ENCODE measurements around the gene CACNA1A.
"Not testable (repeated sequence)": the region's sequence is repeated elsewhere in the genome, so short reads cannot be mapped to it uniquely, and the experiment has no call there.

Gene CACNA1A

GRCh38 chr19:13420780-13421179 is 85.5 kb downstream of the CACNA1A start:
- no peak for DNase-seq

- DNase-seq = no peak
Measured at GRCh38 chr19:13417054-13417453, 89.2 kb downstream of the CACNA1A start.

- DNase-seq = no peak
Measured at GRCh38 chr19:13411899-13412298, 94.4 kb downstream of the CACNA1A start.

DNA sequence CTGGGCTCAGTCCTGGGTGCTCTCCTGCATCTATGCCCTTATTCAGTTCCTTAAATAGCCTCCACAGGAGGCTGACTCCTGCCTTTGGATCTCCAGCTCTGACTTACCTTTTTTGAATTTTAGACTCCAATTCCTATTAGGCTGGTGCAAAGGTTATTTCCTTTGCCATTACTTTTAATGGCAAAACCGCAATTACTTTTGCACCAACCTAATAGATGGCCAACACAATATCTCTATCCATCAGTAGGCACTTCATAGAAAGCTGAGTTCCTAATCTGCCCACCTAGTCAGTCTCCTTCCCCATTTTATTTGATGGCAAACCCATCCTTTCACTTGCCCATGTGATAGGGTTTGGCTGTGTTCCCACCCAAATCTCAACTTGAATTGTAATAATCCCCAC is 95.3 kb downstream of the CACNA1A start:
- DNase-seq = no peak

- no peak for DNase-seq
Measured at GRCh38 chr19:13408889-13409518, 97.3 kb downstream of the CACNA1A start.

DNA sequence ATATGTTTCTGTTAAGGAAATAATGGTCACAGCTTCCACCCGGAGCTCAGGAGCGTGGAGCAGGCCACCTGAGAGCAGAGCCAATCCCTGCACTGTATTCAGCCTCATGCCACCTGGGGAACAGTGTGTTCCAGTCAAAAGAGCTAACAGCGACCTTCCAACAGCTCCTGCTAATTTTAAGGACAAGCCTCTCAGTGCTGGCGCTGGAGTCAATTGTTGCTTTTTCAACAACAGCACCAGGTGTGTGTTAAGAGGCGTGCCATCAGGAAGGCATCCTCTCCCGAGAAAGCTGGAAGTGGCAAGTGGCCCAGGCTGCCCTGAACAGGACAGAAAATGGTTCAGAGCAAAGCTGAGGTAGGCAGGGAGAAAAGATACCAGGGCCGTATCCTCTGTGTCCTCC is 102.0 kb downstream of the CACNA1A start:
- no peak for DNase-seq

GRCh38 chr19:13401388-13401787 is 104.9 kb downstream of the CACNA1A start:
- no peak for DNase-seq

DNA sequence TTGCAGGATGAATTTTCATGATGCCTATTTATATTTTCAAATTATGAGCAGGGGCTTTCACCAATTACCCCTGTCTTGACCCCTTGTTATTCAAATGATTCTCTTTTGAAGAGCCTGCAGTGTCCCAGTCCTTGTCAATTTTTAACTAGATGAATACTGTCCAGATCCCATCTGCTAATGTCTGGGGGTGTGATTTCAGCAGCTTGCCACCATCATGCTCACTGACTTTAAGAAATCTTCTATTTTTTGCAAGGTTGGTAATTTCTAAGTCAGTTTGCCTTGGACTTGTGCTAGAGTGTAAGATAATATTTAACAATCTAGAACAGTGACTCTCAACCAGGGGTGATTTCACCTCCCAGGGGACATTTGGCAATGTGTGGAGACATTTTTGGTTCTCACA is 106.0 kb downstream of the CACNA1A start:
- DNase-seq = no peak

DNA sequence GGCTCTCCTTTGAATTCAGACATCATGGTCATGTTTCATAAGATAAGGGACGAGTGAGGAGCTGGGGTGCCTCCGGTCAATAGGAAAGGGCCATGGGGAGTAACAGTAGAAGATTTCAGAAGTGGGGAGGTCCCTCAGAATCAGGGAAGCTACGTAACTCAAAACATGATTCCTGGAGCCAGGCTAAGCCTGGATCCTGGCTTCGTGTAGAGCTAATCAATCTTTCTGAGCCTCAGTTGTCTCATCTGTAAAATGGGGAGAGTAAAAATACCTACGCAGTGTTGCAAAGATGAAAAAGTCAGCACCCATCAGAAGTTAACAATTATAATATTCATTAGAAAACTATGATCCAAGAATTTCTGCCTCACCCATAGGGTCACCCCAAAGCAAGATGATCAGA is 106.5 kb downstream of the CACNA1A start:
- DNase-seq = no peak

- peak; percentile 47 for DNase-seq
Measured at GRCh38 chr19:13398780-13399726, 107.2 kb downstream of the CACNA1A start.

DNA sequence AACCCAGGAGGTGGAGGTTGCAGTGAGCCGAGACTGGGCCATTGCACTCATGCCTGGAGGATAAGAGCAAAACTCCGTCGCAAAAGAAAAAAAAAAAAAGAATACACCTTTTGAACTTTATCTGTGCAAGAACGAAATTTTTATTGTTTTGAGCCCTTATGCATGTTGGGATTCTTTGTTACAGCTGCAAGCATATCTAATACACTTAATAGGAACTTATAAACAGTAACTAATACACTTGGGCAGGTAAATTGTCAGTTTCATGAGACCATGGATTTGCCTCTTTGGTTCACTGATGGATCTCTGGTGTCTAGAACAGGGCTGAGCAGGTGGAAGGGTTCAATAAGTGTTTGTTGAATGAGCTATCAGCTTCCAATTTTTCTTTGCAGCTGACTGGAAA is 108.1 kb downstream of the CACNA1A start:
- DNase-seq = no peak

- DNase-seq = no peak
Measured at GRCh38 chr19:13396250-13397080, 109.8 kb downstream of the CACNA1A start.

DNA sequence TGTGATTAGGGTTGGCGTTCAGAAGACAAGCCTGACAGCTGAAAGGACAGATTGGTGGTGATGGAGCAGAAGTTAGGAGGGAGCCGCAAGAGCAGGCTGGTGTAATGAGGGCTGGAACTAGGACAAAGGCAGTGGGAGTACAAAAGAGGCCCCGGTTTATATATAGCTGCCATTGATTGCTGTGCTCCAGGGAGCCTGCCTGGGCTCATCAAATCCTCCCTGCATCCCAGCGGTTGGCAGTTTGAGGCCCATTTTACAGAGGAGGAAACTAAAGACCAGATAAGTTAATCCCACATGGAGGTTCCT is 123.7 kb downstream of the CACNA1A start:
- DNase-seq = no peak

- no peak for DNase-seq
Measured at GRCh38 chr19:13381827-13382632, 124.2 kb downstream of the CACNA1A start.

DNA sequence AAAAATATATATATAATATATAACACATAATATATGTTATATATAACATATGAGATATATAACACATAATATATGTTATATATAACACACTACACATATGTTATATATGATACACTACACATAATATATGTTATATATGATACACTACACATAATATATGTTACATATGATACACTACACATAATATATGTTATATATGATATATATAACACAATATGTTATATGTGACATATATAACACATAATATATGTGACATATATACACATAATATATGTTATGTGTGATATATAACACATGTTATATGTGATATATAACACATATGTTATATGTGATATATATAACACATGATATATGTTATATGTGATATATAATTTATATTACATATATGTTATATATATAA is 129.7 kb downstream of the CACNA1A start:
- DNase-seq = no peak

- DNase-seq = no peak
Measured at GRCh38 chr19:13373599-13373998, 132.7 kb downstream of the CACNA1A start.

DNA sequence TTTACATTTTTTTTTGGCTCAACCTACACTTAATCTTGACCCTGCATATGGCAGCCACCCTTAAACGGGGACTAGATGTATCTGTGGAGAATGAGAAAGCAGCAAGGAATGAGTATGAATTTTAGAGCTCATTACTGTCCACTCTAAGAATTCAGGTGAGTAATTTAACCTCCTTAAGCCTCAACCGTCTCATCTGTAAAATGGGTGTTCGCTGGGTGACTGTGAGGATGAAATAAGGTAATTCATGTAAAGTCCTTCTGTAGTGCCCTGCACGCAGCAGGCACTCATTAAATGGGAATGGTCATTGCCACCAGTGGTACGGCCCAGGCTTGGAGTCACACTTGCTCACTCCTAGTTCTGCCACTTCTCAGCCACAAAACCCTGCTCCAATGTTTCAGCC is 135.3 kb downstream of the CACNA1A start:
- DNase-seq = no peak

GRCh38 chr19:13366529-13367143 is 139.6 kb downstream of the CACNA1A start:
- DNase-seq = no peak

DNA sequence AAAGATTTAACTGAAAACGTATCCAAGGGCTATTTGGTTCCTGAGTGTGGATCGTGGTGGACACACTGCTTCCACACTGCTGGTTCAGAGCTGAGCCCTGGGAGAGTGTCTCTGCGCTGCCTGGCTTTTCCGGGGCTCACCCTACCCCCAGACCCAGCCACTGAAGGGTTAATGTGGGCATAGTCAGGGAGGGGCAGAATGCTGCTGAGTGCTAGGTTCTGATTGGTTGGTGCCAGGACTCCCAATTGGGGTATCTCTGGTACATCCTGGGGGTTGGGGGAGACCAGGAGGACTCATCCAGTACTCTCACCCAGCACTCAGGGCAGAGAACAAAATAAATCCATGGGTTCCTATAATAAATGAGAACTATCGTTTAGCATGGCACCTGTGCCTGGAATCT is 142.3 kb downstream of the CACNA1A start:
- no peak for DNase-seq

DNA sequence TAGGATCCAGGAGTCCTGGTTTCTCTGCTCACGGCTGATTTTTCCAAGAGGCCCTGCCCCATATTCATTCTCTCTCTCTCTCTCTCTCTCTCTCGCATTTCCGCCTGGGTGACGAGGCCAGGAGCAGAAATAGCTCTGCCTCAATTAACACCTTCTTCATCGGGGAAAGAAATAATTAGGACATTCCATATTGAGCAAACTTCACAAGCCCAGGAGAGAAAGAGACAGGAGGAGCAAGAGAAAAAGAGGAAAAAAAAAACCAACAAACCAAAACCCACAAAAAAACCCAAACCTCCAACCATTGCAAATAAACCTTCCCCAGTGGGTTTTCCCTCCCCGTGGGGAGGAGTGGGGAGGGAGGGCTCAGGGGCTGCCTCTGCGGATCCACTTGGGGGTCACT is 143.0 kb downstream of the CACNA1A start:
- DNase-seq = no peak

GRCh38 chr19:13362668-13363067 is 143.6 kb downstream of the CACNA1A start:
- no peak for DNase-seq

GRCh38 chr19:13361726-13362125 is 144.6 kb downstream of the CACNA1A start:
- DNase-seq = not testable (repeated sequence)
